ENCODE measurements around the gene COA8.

The COA8 gene

GRCh38 chr14:103558071-103558882, 4.5 kb upstream of the COA8 start:
- DNase-seq (ENCODE audit: insufficient read length, low spot score) (no peak), FAIRE-seq (no peak)
- no peak for TF ChIP-seq CTCF (IDR thresholded peaks at IDR 0.05; ENCODE audit: insufficient read depth, missing control alignments)

GRCh38 chr14:103559766-103560165, 3.0 kb upstream of the COA8 start:
- FAIRE-seq (no peak), DNase-seq (ENCODE audit: insufficient read length, low spot score) (no peak)
- TF ChIP-seq CTCF (IDR thresholded peaks at IDR 0.05; ENCODE audit: insufficient read depth, missing control alignments) = no peak

GRCh38 chr14:103560691-103561090, 2.1 kb upstream of the COA8 start:
- no peak for DNase-seq (ENCODE audit: insufficient read length, low spot score)
- no peak for TF ChIP-seq CTCF (IDR thresholded peaks at IDR 0.05; ENCODE audit: insufficient read depth, missing control alignments)
- no peak for FAIRE-seq

- FAIRE-seq (no peak), DNase-seq (ENCODE audit: insufficient read length, low spot score) (no peak)
- TF ChIP-seq CTCF (IDR thresholded peaks at IDR 0.05; ENCODE audit: insufficient read depth, missing control alignments) = no peak
Observed at GRCh38 chr14:103561381-103562178, 1.2 kb upstream of the COA8 start.

GRCh38 chr14:103562179-103562428, 656 bp upstream of the COA8 start:
- DNase-seq (ENCODE audit: insufficient read length, low spot score) (no peak), FAIRE-seq (no peak)
- TF ChIP-seq CTCF (IDR thresholded peaks at IDR 0.05; ENCODE audit: insufficient read depth, missing control alignments) = no peak

- FAIRE-seq (no peak), DNase-seq (ENCODE audit: insufficient read length, low spot score) (no peak)
- TF ChIP-seq CTCF (IDR thresholded peaks at IDR 0.05; ENCODE audit: insufficient read depth, missing control alignments) = no peak
Observed at GRCh38 chr14:103563226-103563620, 463 bp downstream of the COA8 start.

All from D721Med (cell line).